KMS-11 (cell line): Measurements from ENCODE around the gene C4orf46.

Source experiments
- H2AFZ ChIP-seq: fragments of 200-600 bp; sonication (generic); 2 replicates; pipeline ENCODE4 v1.6.1; 2016; ENCODE audit warnings: antibody characterized with exemption, mixed run types, low read depth
- H3K27ac ChIP-seq: fragments of 200-600 bp; sonication (generic); 2 replicates; pipeline ENCODE4 v1.6.1; 2016; ENCODE audit warnings: mild to moderate bottlenecking, mixed run types
- H3K27me3 ChIP-seq: fragments of 200-600 bp; sonication (generic); 2 replicates; pipeline ENCODE4 v1.6.1; 2017; ENCODE audit warnings: mild to moderate bottlenecking, low read depth, mixed run types, moderate library complexity; ENCODE audit not compliant: insufficient read depth
- H3K36me3 ChIP-seq: fragments of 200-600 bp; sonication (generic); 2 replicates; pipeline ENCODE4 v1.6.1; 2017; ENCODE audit warnings: mild to moderate bottlenecking, mixed run types; ENCODE audit not compliant: insufficient read depth
- H3K4me1 ChIP-seq: fragments of 200-600 bp; sonication (generic); 2 replicates; pipeline ENCODE4 v1.6.1; 2016; ENCODE audit warnings: mild to moderate bottlenecking, low read depth, mixed run types; ENCODE audit not compliant: poor library complexity, severe bottlenecking
- H3K4me2 ChIP-seq: fragments of 200-600 bp; sonication (generic); 2 replicates; pipeline ENCODE4 v1.7.0; 2016; ENCODE audit warnings: mild to moderate bottlenecking, mixed run types
- H3K4me3 ChIP-seq: fragments of 200-600 bp; sonication (generic); IDR thresholded peaks from 2 replicates; pipeline ENCODE4 v1.6.1; 2017; ENCODE audit warnings: low read depth, low read length, mixed read lengths; ENCODE audit not compliant: insufficient read depth
- H3K79me2 ChIP-seq: fragments of 200-600 bp; sonication (generic); 2 replicates; pipeline ENCODE4 v1.6.1; 2016; ENCODE audit warnings: low read depth, mixed run types; ENCODE audit not compliant: insufficient read depth
- H3K9ac ChIP-seq: fragments of 200-600 bp; sonication (generic); 2 replicates; pipeline ENCODE4 v1.6.1; 2016; ENCODE audit warnings: mild to moderate bottlenecking, mixed run types
- H4K20me1 ChIP-seq: fragments of 200-600 bp; sonication (generic); 2 replicates; pipeline ENCODE4 v1.6.1; 2016; ENCODE audit warnings: mild to moderate bottlenecking, mixed run types; ENCODE audit not compliant: insufficient read depth
- TF ChIP-seq, protein P1 (sequence below): fragments of 200-600 bp; sonication (generic); conservative IDR thresholded peaks from 2 replicates; pipeline ENCODE4 v1.6.1; 2017; ENCODE audit warnings: low read depth, mild to moderate bottlenecking, antibody characterized with exemption, low read length, moderate library complexity, mixed read lengths

The C4orf46 gene

GRCh38 chr4:158704274-158704673, 32.6 kb upstream of the C4orf46 start:
- Histone ChIP-seq H3K4me3 (no peak overlapping the region), H3K27me3 (no peaks in the 10 kb centered on the region), H4K20me1 (no peaks in the 10 kb centered on the region), H3K79me2 (no peaks in the 10 kb centered on the region), H3K36me3 (no peaks in the 10 kb centered on the region), H2AFZ (no peak overlapping the region), H3K27ac (no peak overlapping the region), H3K9ac (no peak overlapping the region), H3K4me2 (no peak overlapping the region), H3K4me1 (no peaks in the 10 kb centered on the region)
- TF ChIP-seq, protein P1, sequence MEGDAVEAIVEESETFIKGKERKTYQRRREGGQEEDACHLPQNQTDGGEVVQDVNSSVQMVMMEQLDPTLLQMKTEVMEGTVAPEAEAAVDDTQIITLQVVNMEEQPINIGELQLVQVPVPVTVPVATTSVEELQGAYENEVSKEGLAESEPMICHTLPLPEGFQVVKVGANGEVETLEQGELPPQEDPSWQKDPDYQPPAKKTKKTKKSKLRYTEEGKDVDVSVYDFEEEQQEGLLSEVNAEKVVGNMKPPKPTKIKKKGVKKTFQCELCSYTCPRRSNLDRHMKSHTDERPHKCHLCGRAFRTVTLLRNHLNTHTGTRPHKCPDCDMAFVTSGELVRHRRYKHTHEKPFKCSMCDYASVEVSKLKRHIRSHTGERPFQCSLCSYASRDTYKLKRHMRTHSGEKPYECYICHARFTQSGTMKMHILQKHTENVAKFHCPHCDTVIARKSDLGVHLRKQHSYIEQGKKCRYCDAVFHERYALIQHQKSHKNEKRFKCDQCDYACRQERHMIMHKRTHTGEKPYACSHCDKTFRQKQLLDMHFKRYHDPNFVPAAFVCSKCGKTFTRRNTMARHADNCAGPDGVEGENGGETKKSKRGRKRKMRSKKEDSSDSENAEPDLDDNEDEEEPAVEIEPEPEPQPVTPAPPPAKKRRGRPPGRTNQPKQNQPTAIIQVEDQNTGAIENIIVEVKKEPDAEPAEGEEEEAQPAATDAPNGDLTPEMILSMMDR: no peak

DNA sequence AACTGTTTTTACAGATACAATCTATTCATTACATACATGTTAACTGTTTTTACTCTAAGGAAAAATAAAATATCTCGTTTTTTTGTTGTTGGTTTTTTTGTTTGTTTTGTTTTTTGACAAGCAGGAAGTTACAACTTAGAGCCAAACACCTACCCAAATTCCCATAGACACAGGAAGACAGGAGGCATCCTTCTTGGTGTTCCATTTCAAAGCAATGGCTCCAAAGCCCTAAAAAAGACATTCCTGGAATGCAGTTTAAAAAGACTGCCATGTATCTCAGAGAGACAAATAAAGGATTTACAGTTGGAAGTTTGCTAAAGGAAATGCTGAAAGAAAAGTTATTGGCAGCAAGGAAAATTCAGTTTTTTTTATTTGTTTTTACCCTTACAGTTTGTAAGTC, 17.1 kb upstream of the C4orf46 start:
- H3K4me1 ChIP-seq: no peaks in the 10 kb centered on the region
- H3K27me3 ChIP-seq: no peaks in the 10 kb centered on the region
- no peak overlapping the region for H3K27ac ChIP-seq
- H3K79me2 ChIP-seq: no peaks in the 10 kb centered on the region
- no peak overlapping the region for H3K4me2 ChIP-seq
- no peaks in the 10 kb centered on the region for H4K20me1 ChIP-seq
- TF ChIP-seq, protein P1: no peak
- no peak overlapping the region for H3K9ac ChIP-seq
- no peak overlapping the region for H2AFZ ChIP-seq
- H3K36me3 ChIP-seq: no peaks in the 10 kb centered on the region
- no peak overlapping the region for H3K4me3 ChIP-seq

DNA sequence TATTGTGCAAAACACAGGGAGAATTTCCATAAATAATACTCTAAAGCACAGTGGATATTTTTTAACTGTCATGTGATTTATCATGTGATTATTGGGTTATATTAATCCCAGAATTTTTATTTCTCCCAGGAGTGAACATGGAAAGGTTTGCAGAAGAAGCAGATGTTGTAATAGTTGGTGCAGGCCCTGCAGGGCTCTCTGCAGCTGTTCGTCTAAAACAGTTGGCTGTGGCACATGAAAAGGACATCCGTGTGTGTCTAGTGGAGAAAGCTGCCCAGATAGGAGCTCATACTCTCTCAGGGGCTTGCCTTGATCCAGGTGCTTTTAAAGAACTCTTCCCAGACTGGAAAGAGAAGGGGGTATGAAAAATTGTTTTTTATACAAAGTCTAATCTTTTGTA, 10.4 kb upstream of the C4orf46 start:
- H3K4me1 ChIP-seq: no peaks in the 10 kb centered on the region
- no peak overlapping the region for H3K4me3 ChIP-seq
- H3K27me3 ChIP-seq: no peaks in the 10 kb centered on the region
- H3K79me2 ChIP-seq: no peaks in the 10 kb centered on the region
- no peaks in the 10 kb centered on the region for H4K20me1 ChIP-seq
- TF ChIP-seq, protein P1: no peak
- H3K36me3 ChIP-seq: no peaks in the 10 kb centered on the region
- no peak overlapping the region for H3K4me2 ChIP-seq
- H3K27ac ChIP-seq: no peak overlapping the region
- H3K9ac ChIP-seq: no peak overlapping the region
- H2AFZ ChIP-seq: no peak overlapping the region

DNA sequence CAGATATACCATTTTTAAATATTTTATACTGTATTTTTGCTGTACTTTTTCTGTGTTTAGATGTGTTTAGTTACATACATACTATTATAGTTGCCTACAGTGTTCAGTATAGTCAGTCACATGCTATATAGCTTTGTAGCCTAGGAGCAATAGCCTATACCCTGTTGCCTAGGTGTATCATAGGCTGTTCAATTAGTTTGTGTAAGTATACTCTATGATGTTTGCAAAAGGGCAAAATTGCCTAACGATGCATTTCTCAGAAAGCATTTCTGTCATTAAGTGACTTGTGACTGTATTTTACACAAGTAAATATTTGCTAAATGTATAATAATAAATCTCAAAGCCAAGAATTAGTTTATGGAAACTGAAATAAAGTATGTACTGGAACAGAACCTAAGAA, 9.9 kb upstream of the C4orf46 start:
- Histone ChIP-seq H3K4me3 (no peak overlapping the region), H3K27me3 (no peaks in the 10 kb centered on the region), H3K4me2 (no peak overlapping the region), H3K4me1 (no peaks in the 10 kb centered on the region), H3K36me3 (no peaks in the 10 kb centered on the region), H2AFZ (no peak overlapping the region), H3K79me2 (no peaks in the 10 kb centered on the region), H3K27ac (no peak overlapping the region), H3K9ac (no peak overlapping the region), H4K20me1 (no peaks in the 10 kb centered on the region)
- TF ChIP-seq, protein P1: no peak
